ENCODE results near the gene SPINT2. TPM values are rescaled to one million over a fixed set of nuclear protein-coding genes. Genes with fewer than 3 reads are reported as not detected.

The SPINT2 gene
- total and polyA plus RNA-seq, 4 donors, result 7.0 to 43.0 (median 10.7) TPM

DNA sequence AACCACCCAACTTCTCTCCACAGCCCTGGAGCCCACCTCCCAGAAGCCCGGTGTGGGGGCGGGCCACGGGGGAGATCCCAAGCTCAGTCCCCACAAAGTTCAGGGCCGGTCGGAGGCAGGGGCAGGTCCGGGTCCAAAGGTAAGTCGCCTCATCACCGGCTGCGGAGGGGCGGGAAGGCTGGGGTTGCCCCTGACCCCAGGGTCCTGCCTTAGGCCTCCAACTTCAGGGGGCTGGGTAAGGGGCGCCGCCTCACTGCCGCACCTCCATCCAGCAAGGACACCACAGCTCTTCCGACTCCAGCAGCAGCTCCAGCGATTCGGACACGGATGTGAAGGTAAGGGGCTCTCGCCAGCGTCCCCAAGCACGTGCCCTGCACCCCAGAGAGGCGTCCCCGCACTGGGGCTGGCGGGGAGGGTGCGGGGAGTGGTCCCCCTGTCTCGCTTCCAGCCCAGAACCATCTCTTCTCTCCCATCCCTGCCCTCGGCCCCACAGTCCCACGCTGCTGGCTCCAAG is 40.0 kb downstream of the SPINT2 start:
- 75% methylated on average over 27 of the region's 27 CpGs for WGBS
- no peak overlapping the region for H3K4me3 ChIP-seq (ENCODE audit: low read depth in 1 of 3, low read length in 3 of 3)
- no peaks in the 10 kb centered on the region for H3K9me3 ChIP-seq (ENCODE audit: control insufficient read depth in 4 of 4, low read length in 3 of 4)
- peak; percentile 42 for DNase-seq (ENCODE audit: low spot score)
- no peaks in the 10 kb centered on the region for H3K27me3 ChIP-seq (ENCODE audit: control insufficient read depth in 4 of 4, insufficient read depth in 4 of 4, low read length in 3 of 4)
- H3K36me3 ChIP-seq (ENCODE audit: control insufficient read depth in 4 of 4, insufficient read depth in 3 of 4, low read depth in 1 of 4, low read length in 3 of 4), result peaks cover 5 to 17% (median 7%) of the 10 kb centered on the region in 4 donors
- TF ChIP-seq TAF1 (conservative IDR thresholded peaks at IDR 0.05) (no peak), HNF4A (conservative IDR thresholded peaks at IDR 0.05) (no peak), FOXA1 (IDR thresholded peaks at IDR 0.05) (no peak), HNF4G (IDR thresholded peaks at IDR 0.05) (no peak), RAD21 (IDR thresholded peaks at IDR 0.05) (no peak), EGR1 (IDR thresholded peaks at IDR 0.05; ENCODE audit: low read depth in 2 of 2) (no peak), JUND (IDR thresholded peaks at IDR 0.05) (no peak)
- TF ChIP-seq, protein P1, sequence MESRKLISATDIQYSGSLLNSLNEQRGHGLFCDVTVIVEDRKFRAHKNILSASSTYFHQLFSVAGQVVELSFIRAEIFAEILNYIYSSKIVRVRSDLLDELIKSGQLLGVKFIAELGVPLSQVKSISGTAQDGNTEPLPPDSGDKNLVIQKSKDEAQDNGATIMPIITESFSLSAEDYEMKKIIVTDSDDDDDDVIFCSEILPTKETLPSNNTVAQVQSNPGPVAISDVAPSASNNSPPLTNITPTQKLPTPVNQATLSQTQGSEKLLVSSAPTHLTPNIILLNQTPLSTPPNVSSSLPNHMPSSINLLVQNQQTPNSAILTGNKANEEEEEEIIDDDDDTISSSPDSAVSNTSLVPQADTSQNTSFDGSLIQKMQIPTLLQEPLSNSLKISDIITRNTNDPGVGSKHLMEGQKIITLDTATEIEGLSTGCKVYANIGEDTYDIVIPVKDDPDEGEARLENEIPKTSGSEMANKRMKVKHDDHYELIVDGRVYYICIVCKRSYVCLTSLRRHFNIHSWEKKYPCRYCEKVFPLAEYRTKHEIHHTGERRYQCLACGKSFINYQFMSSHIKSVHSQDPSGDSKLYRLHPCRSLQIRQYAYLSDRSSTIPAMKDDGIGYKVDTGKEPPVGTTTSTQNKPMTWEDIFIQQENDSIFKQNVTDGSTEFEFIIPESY (IDR thresholded peaks at IDR 0.05), result no peak
- H3K9ac ChIP-seq (ENCODE audit: low read depth in 1 of 2, low read length in 2 of 2), result no peak overlapping the region
- no peak overlapping the region for H3K27ac ChIP-seq (ENCODE audit: low read depth in 1 of 2, low read length in 2 of 2)
- peaks cover 0 to 10% (median 8%) of the 10 kb centered on the region in 4 donors for H3K4me1 ChIP-seq (ENCODE audit: control insufficient read depth in 4 of 4, insufficient read depth in 4 of 4, low read length in 3 of 4)

DNA sequence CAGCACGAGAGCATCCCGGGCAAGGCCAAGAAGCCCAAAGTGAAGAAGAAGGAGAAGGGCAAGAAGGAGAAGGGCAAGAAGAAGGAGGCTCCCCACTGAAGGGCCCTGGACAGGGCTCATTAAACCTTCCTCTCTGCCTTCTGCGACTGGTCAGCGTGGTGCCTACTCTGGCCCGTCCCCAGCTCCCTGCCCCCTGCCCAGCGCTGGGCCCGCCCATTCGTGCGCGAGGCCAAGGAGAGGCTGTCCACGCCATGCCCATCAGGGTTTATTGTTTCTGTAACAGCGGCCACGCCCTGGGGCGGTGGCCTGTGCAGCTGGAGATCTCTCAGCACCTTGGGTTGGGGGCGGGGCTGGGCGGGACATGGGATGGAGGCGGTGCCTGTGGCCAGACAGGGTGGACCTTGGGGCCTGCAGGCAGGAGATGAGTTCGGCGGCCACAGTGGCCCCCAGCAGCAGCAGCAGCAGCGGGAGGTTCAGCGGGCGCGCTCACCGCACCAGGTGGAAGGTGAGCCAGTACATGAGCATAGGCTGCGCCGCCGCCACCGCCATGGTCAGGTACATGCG is 40.6 kb downstream of the SPINT2 start:
- H3K27ac ChIP-seq (ENCODE audit: low read depth in 1 of 2, low read length in 2 of 2), result no peak overlapping the region
- no peak overlapping the region for H3K4me3 ChIP-seq (ENCODE audit: low read depth in 1 of 3, low read length in 3 of 3)
- 83% methylated on average over 29 of the region's 29 CpGs for WGBS
- no peaks in the 10 kb centered on the region for H3K27me3 ChIP-seq (ENCODE audit: control insufficient read depth in 4 of 4, insufficient read depth in 4 of 4, low read length in 3 of 4)
- peaks cover 6 to 17% (median 7%) of the 10 kb centered on the region in 4 donors for H3K36me3 ChIP-seq (ENCODE audit: control insufficient read depth in 4 of 4, insufficient read depth in 3 of 4, low read depth in 1 of 4, low read length in 3 of 4)
- no peak overlapping the region for H3K9ac ChIP-seq (ENCODE audit: low read depth in 1 of 2, low read length in 2 of 2)
- TF ChIP-seq TAF1 (conservative IDR thresholded peaks at IDR 0.05) (no peak), RXRA (IDR thresholded peaks at IDR 0.05) (no peak), GABPA (IDR thresholded peaks at IDR 0.05 in 1 of 2, conservative IDR thresholded peaks at IDR 0.05 in 1 of 2) (no peak), RAD21 (IDR thresholded peaks at IDR 0.05) (no peak), HNF4A (conservative IDR thresholded peaks at IDR 0.05) (no peak), EGR1 (IDR thresholded peaks at IDR 0.05; ENCODE audit: low read depth in 2 of 2) (no peak), NR2F2 (IDR thresholded peaks at IDR 0.05) (no peak), SP1 (IDR thresholded peaks at IDR 0.05) (no peak)
- TF ChIP-seq, protein P2, sequence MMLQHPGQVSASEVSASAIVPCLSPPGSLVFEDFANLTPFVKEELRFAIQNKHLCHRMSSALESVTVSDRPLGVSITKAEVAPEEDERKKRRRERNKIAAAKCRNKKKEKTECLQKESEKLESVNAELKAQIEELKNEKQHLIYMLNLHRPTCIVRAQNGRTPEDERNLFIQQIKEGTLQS (IDR thresholded peaks at IDR 0.05), result no peak
- TF ChIP-seq, protein P3, sequence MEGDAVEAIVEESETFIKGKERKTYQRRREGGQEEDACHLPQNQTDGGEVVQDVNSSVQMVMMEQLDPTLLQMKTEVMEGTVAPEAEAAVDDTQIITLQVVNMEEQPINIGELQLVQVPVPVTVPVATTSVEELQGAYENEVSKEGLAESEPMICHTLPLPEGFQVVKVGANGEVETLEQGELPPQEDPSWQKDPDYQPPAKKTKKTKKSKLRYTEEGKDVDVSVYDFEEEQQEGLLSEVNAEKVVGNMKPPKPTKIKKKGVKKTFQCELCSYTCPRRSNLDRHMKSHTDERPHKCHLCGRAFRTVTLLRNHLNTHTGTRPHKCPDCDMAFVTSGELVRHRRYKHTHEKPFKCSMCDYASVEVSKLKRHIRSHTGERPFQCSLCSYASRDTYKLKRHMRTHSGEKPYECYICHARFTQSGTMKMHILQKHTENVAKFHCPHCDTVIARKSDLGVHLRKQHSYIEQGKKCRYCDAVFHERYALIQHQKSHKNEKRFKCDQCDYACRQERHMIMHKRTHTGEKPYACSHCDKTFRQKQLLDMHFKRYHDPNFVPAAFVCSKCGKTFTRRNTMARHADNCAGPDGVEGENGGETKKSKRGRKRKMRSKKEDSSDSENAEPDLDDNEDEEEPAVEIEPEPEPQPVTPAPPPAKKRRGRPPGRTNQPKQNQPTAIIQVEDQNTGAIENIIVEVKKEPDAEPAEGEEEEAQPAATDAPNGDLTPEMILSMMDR (IDR thresholded peaks at IDR 0.05; ENCODE audit: low read depth, low read length, missing input control), result no peak
- TF ChIP-seq, protein P1 (IDR thresholded peaks at IDR 0.05), result no peak
- TF ChIP-seq, protein P4, sequence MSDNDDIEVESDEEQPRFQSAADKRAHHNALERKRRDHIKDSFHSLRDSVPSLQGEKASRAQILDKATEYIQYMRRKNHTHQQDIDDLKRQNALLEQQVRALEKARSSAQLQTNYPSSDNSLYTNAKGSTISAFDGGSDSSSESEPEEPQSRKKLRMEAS (IDR thresholded peaks at IDR 0.05), result no peak
- peak; percentile 81 for DNase-seq (ENCODE audit: low spot score)
- H3K9me3 ChIP-seq (ENCODE audit: control insufficient read depth in 4 of 4, low read length in 3 of 4), result no peaks in the 10 kb centered on the region
- H3K4me1 ChIP-seq (ENCODE audit: control insufficient read depth in 4 of 4, insufficient read depth in 4 of 4, low read length in 3 of 4), result peaks cover 0 to 10% (median 8%) of the 10 kb centered on the region in 4 donors
